Measurements from ENCODE around the gene ZNF277. TPM values are rescaled to one million over a fixed set of nuclear protein-coding genes. Genes with fewer than 3 reads are reported as not detected.

Gene ZNF277
- total and polyA plus RNA-seq, 3 experiments from 2014 or later: 13.5 to 20.6 (median 14.7) TPM

GRCh38 chr7:112341464-112341863, 135.0 kb downstream of the ZNF277 start:
- Histone ChIP-seq H3K36me3 (ENCODE audit: insufficient read depth, low read length) (peaks cover 5% of the 10 kb centered on the region), H3K4me1 (ENCODE audit: insufficient read depth, low read length) (no peaks in the 10 kb centered on the region), H3K27me3 (ENCODE audit: insufficient read depth, low read length, poor library complexity, severe bottlenecking) (no peaks in the 10 kb centered on the region), H3K27ac (ENCODE audit: low read depth, low read length) (no peak overlapping the region), H3K4me3 (ENCODE audit: low read length) (no peak overlapping the region), H3K9me3 (ENCODE audit: low read length) (no peaks in the 10 kb centered on the region)
- ChIA-PET CTCF (no interaction called here), POLR2A (no interaction called here)
- no peaks in the 10 kb centered on the region for H3K27me3 Mint-ChIP-seq
- H3K36me3 Mint-ChIP-seq: peaks cover 44 to 77% (median 54%) of the 10 kb centered on the region in 3 donors
- no peaks in the 10 kb centered on the region for H3K4me1 Mint-ChIP-seq
- DNase-seq: no peak
- H3K9me3 Mint-ChIP-seq: peaks cover 0 to 8% (median 0%) of the 10 kb centered on the region in 5 donors
- H3K4me3 Mint-ChIP-seq: no peak overlapping the region
- peak overlapping the region in 1 of 8 donors; percentile 54 for H3K27ac Mint-ChIP-seq

DNA sequence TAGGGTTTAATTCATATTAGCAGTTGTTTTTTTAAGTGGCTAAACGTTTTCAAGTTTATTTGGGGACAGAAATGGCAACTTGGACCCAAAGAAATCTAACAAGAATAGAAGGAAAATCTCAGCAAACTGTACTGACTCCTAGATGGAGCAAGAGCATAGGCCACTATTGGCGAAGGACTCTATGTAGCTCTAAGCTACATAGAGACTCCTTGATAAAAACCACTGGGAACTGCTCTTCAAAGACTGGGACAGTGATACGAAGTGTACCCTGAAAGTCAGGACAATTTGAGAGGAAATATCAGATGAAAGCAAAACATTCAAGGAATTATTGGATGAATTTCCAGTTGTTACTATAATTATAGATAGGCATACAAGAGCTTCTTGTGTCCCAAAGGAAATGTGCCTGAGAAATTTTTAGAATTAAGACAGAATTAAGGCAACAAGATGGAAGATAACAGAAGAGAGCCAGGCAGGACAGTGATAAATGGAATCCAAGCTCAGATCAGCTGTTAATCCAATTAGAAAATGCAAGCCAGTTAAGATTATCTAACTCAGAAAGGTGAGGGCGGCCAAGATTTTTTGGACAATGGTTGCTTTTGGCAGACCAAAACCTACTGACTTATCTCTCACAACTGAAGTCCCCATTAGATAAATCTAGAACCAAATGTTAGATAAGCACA, 140.0 kb downstream of the ZNF277 start:
- Mint-ChIP-seq H3K4me3 (no peak overlapping the region), H3K4me1 (peaks cover 2 to 7% (median 7%) of the 10 kb centered on the region in 3 donors), H3K36me3 (peaks cover 28 to 37% (median 32%) of the 10 kb centered on the region in 3 donors), H3K27ac (peak overlapping the region in 1 of 8 donors; percentile 22), H3K27me3 (no peaks in the 10 kb centered on the region), H3K9me3 (peaks cover 4 to 28% (median 11%) of the 10 kb centered on the region in 5 donors)
- H3K9me3 ChIP-seq (ENCODE audit: low read length): no peaks in the 10 kb centered on the region
- CTCF ChIA-PET: no interaction called here
- no peaks in the 10 kb centered on the region for H3K4me1 ChIP-seq (ENCODE audit: insufficient read depth, low read length)
- H3K36me3 ChIP-seq (ENCODE audit: insufficient read depth, low read length): no peaks in the 10 kb centered on the region
- H3K27me3 ChIP-seq (ENCODE audit: insufficient read depth, low read length, poor library complexity, severe bottlenecking): no peaks in the 10 kb centered on the region
- DNase-seq: no peak
- H3K4me3 ChIP-seq (ENCODE audit: low read length): no peak overlapping the region
- H3K27ac ChIP-seq (ENCODE audit: low read depth, low read length): no peak overlapping the region
- POLR2A ChIA-PET: no interaction called here

- Mint-ChIP-seq H3K36me3 (peaks cover 25 to 34% (median 27%) of the 10 kb centered on the region in 3 donors), H3K9me3 (peaks cover 6 to 28% (median 11%) of the 10 kb centered on the region in 5 donors), H3K27me3 (no peaks in the 10 kb centered on the region), H3K27ac (peak overlapping the region in 1 of 8 donors; percentile 22), H3K4me1 (peaks cover 4 to 7% (median 7%) of the 10 kb centered on the region in 3 donors), H3K4me3 (no peak overlapping the region)
- ChIA-PET CTCF (no interaction called here), POLR2A (no interaction called here)
- Histone ChIP-seq H3K4me1 (ENCODE audit: insufficient read depth, low read length) (no peaks in the 10 kb centered on the region), H3K4me3 (ENCODE audit: low read length) (no peak overlapping the region), H3K36me3 (ENCODE audit: insufficient read depth, low read length) (no peaks in the 10 kb centered on the region), H3K27ac (ENCODE audit: low read depth, low read length) (no peak overlapping the region), H3K27me3 (ENCODE audit: insufficient read depth, low read length, poor library complexity, severe bottlenecking) (no peaks in the 10 kb centered on the region), H3K9me3 (ENCODE audit: low read length) (no peaks in the 10 kb centered on the region)
- no peak for DNase-seq
Measured at GRCh38 chr7:112347088-112347487, 140.6 kb downstream of the ZNF277 start.

DNA sequence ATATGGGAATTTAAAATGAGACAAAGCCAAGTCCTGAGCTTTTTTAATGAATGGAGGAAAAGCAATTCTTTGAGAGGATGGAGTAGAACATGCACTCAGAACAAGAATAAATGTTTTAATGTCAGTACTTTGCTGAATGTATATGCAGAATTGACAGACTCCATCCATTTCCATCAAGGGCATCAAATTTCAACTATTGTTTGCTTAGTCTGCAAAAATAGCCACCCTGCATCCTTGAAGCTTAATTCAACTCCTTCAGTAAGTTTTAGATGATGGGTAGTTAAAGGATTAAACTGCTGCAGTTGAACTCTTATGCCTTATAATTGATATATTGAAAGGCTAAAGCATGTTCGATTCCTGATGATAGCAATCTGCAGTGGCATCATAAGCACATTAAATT, 144.1 kb downstream of the ZNF277 start:
- H3K27me3 Mint-ChIP-seq: peaks cover 3 to 14% of the 10 kb centered on the region in 2 donors
- H3K4me3 Mint-ChIP-seq: no peak overlapping the region
- Histone ChIP-seq H3K27ac (ENCODE audit: low read depth, low read length) (no peak overlapping the region), H3K4me3 (ENCODE audit: low read length) (no peak overlapping the region), H3K4me1 (ENCODE audit: insufficient read depth, low read length) (no peaks in the 10 kb centered on the region), H3K9me3 (ENCODE audit: low read length) (no peaks in the 10 kb centered on the region), H3K36me3 (ENCODE audit: insufficient read depth, low read length) (no peaks in the 10 kb centered on the region), H3K27me3 (ENCODE audit: insufficient read depth, low read length, poor library complexity, severe bottlenecking) (no peaks in the 10 kb centered on the region)
- H3K27ac Mint-ChIP-seq: no peak overlapping the region
- no peak for DNase-seq
- H3K9me3 Mint-ChIP-seq: peaks cover 11 to 29% (median 13%) of the 10 kb centered on the region in 5 donors
- ChIA-PET CTCF (no interaction called here), POLR2A (no interaction called here)
- peaks cover 4 to 7% (median 7%) of the 10 kb centered on the region in 3 donors for H3K4me1 Mint-ChIP-seq
- H3K36me3 Mint-ChIP-seq: peaks cover 2 to 11% (median 6%) of the 10 kb centered on the region in 3 donors

DNA sequence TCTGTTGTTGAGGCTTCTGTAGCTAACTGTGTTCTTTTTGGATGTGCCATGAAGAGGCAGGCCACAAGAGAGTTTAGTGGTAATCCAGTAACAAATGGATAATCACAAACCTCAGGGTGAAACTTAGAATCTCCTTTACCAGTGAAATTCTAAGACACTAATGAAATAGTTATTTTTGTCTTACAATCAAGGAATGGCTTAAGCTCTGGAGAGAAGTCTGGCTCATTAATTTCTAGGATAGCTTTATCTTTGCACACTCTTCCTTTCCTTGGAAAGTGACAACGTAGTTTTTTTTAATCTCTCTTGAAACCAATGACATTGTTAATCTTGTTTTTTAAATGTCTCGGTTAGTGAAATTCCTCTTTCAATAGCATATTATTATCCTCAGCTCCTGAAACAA, 150.1 kb downstream of the ZNF277 start:
- H3K36me3 Mint-ChIP-seq: no peaks in the 10 kb centered on the region
- H3K9me3 Mint-ChIP-seq: peaks cover 0 to 6% (median 5%) of the 10 kb centered on the region in 5 donors
- peaks cover 0 to 2% (median 0%) of the 10 kb centered on the region in 3 donors for H3K4me1 Mint-ChIP-seq
- DNase-seq: no peak
- H3K27ac Mint-ChIP-seq: no peak overlapping the region
- Histone ChIP-seq H3K9me3 (ENCODE audit: low read length) (no peaks in the 10 kb centered on the region), H3K4me3 (ENCODE audit: low read length) (no peak overlapping the region), H3K27ac (ENCODE audit: low read depth, low read length) (no peak overlapping the region), H3K27me3 (ENCODE audit: insufficient read depth, low read length, poor library complexity, severe bottlenecking) (no peaks in the 10 kb centered on the region), H3K36me3 (ENCODE audit: insufficient read depth, low read length) (no peaks in the 10 kb centered on the region), H3K4me1 (ENCODE audit: insufficient read depth, low read length) (no peaks in the 10 kb centered on the region)
- ChIA-PET POLR2A (no interaction called here), CTCF (no interaction called here)
- H3K27me3 Mint-ChIP-seq: peaks cover 13 to 52% of the 10 kb centered on the region in 2 donors
- no peak overlapping the region for H3K4me3 Mint-ChIP-seq

DNA sequence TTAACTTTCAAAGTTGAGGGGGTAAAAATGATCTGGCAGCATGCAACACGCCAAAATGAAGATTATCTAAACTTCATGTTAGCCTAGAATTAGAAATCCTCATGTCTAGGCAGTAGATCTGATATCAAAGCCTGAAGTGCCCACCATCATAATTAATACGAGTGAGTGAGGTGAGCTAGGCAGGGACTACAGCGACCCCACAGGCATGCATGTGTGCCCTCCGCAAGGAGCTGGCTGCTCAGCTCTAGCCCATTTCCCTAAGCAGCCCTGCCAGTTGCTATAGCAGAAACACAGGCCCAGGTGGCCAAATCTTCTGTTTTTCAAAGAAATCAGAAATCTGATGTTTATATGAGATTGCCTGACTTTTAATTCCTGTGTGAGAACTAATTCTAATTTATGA, 150.6 kb downstream of the ZNF277 start:
- ChIA-PET CTCF (no interaction called here), POLR2A (no interaction called here)
- no peak overlapping the region for H3K4me3 ChIP-seq (ENCODE audit: low read length)
- H3K36me3 ChIP-seq (ENCODE audit: insufficient read depth, low read length): no peaks in the 10 kb centered on the region
- no peaks in the 10 kb centered on the region for H3K4me1 ChIP-seq (ENCODE audit: insufficient read depth, low read length)
- Mint-ChIP-seq H3K9me3 (peaks cover 0 to 5% (median 3%) of the 10 kb centered on the region in 5 donors), H3K27me3 (peaks cover 18 to 55% of the 10 kb centered on the region in 2 donors), H3K36me3 (no peaks in the 10 kb centered on the region), H3K27ac (no peak overlapping the region), H3K4me3 (no peak overlapping the region), H3K4me1 (no peaks in the 10 kb centered on the region)
- no peaks in the 10 kb centered on the region for H3K9me3 ChIP-seq (ENCODE audit: low read length)
- H3K27me3 ChIP-seq (ENCODE audit: insufficient read depth, low read length, poor library complexity, severe bottlenecking): no peaks in the 10 kb centered on the region
- no peak for DNase-seq
- no peak overlapping the region for H3K27ac ChIP-seq (ENCODE audit: low read depth, low read length)

- peaks cover 23 to 52% of the 10 kb centered on the region in 2 donors for H3K27me3 Mint-ChIP-seq
- H3K9me3 Mint-ChIP-seq: peaks cover 0 to 4% (median 0%) of the 10 kb centered on the region in 5 donors
- no peak for DNase-seq
- no peak overlapping the region for H3K4me3 Mint-ChIP-seq
- H3K36me3 Mint-ChIP-seq: no peaks in the 10 kb centered on the region
- H3K4me3 ChIP-seq (ENCODE audit: low read length): no peak overlapping the region
- no peaks in the 10 kb centered on the region for H3K4me1 ChIP-seq (ENCODE audit: insufficient read depth, low read length)
- H3K27ac Mint-ChIP-seq: no peak overlapping the region
- no peaks in the 10 kb centered on the region for H3K36me3 ChIP-seq (ENCODE audit: insufficient read depth, low read length)
- H3K4me1 Mint-ChIP-seq: no peaks in the 10 kb centered on the region
- H3K27me3 ChIP-seq (ENCODE audit: insufficient read depth, low read length, poor library complexity, severe bottlenecking): no peaks in the 10 kb centered on the region
- POLR2A ChIA-PET: no interaction called here
- no peaks in the 10 kb centered on the region for H3K9me3 ChIP-seq (ENCODE audit: low read length)
- CTCF ChIA-PET: no interaction called here
- H3K27ac ChIP-seq (ENCODE audit: low read depth, low read length): no peak overlapping the region
Measured at GRCh38 chr7:112358513-112358912, 152.0 kb downstream of the ZNF277 start.

GRCh38 chr7:112359086-112359485, 152.6 kb downstream of the ZNF277 start:
- no peaks in the 10 kb centered on the region for H3K36me3 Mint-ChIP-seq
- POLR2A ChIA-PET: no interaction called here
- H3K9me3 ChIP-seq (ENCODE audit: low read length): no peaks in the 10 kb centered on the region
- H3K36me3 ChIP-seq (ENCODE audit: insufficient read depth, low read length): no peaks in the 10 kb centered on the region
- no peaks in the 10 kb centered on the region for H3K4me1 Mint-ChIP-seq
- no peaks in the 10 kb centered on the region for H3K4me1 ChIP-seq (ENCODE audit: insufficient read depth, low read length)
- H3K4me3 Mint-ChIP-seq: no peak overlapping the region
- no peak overlapping the region for H3K27ac ChIP-seq (ENCODE audit: low read depth, low read length)
- CTCF ChIA-PET: no interaction called here
- no peak overlapping the region for H3K4me3 ChIP-seq (ENCODE audit: low read length)
- H3K27ac Mint-ChIP-seq: no peak overlapping the region
- peaks cover 0 to 4% (median 0%) of the 10 kb centered on the region in 5 donors for H3K9me3 Mint-ChIP-seq
- H3K27me3 ChIP-seq (ENCODE audit: insufficient read depth, low read length, poor library complexity, severe bottlenecking): no peaks in the 10 kb centered on the region
- no peak for DNase-seq
- peaks cover 22 to 52% of the 10 kb centered on the region in 2 donors for H3K27me3 Mint-ChIP-seq

Data from CD8-positive, alpha-beta memory T cell (primary cell).